ENCODE results near the gene SPHK2.
A peak's percentile ranks its signal among the peaks of the same experiment; 100 is the strongest.

Gene SPHK2

DNA sequence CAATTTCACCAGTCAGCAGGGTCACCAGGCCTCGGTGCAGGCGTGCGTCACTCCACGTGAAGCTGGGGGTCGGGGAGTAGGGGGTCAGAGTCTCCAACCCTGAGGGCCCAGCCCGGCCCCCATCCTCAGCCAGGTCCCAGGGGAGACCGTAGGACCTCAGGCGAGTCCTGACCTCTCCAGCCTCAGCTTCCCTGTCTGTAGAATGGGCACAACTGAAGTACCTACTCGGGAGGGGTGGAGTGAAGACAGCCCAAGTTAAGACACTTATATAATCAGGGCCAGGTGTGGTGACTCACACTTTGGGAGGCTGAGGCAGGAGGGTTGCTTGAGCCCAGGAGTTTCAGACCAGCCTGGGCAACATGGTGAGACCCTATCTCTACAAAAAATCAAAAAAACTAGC lies 15.5 kb upstream of the SPHK2 start:
- no peak for DNase-seq

DNA sequence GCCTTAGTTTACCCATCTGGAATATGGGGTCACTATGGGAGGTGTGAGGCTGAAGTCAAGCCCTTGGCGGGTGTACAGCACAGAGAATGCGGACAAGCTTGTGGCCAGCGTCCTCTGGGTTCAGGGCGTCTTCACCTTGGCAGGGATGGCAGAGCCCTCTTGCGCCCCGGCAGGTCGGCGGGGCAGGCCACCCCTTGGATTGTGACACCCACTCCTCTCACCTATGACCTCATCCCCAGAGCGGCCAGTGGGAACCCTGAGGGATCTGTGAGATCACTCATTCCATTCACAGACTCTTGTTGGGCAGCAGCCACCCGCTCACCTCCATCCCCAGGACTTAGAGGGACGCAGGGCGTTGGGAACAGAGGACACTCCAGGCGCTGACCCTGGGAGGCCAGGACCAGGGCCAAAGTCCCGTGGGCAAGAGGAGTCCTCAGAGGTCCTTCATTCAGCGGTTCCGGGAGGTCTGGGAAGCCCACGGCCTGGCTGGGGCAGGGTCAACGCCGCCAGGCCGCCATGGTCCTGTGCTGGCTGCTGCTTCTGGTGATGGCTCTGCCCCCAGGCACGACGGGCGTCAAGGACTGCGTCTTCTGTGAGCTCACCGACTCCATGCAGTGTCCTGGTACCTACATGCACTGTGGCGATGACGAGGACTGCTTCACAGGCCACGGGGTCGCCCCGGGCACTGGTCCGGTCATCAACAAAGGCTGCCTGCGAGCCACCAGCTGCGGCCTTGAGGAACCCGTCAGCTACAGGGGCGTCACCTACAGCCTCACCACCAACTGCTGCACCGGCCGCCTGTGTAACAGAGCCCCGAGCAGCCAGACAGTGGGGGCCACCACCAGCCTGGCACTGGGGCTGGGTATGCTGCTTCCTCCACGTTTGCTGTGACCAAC lies 12.6 kb upstream of the SPHK2 start, which contains the start of gene SPACA4:
Gene SPACA4 (plus strand): TSS at position 280 of the 896 bp plus-strand sequence. CDS start 237 bp downstream, at position 517.
- DNase-seq: no peak

DNA sequence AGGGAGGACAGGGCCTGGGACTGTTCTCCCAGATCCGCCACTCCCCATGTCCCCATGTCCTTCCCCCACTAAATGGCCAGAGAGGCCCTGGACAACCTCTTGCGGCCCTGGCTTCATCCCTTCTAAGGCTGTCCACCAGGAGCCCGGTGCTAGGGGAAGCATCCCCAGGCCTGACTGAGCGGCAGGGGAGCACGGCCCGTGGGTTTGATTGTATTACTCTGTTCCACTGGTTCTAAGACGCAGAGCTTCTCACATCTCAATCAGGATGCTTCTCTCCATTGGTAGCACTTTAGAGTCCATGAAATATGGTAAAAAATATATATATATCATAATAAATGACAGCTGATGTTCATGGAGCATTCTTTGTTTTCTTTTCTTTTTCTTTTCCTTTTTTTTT lies 11.9 kb upstream of the SPHK2 start:
- no peak for DNase-seq

DNA sequence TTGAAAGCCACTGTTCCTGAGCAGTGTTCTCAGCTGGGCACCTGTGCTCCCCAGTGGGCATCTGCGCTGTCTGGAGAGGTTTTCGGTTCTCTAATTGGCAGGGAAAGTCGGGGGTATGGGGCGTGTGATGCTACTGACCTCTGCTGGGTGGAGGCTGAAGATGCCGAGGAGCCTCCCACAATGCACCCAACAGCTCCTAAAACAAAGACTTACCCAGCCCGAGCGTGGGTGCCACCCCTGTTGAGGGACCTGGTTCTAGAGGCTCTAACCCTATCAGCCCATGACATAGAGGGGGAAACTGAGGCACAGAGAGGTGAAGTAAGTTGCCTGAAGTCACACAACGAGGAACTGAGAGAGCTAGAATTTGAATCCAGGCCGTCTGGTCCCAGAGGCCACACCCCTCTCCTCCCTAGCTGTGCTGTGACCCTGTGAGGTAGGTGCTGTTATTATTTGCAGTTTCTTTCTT lies 10.5 kb upstream of the SPHK2 start:
- DNase-seq: peak; percentile 87

DNA sequence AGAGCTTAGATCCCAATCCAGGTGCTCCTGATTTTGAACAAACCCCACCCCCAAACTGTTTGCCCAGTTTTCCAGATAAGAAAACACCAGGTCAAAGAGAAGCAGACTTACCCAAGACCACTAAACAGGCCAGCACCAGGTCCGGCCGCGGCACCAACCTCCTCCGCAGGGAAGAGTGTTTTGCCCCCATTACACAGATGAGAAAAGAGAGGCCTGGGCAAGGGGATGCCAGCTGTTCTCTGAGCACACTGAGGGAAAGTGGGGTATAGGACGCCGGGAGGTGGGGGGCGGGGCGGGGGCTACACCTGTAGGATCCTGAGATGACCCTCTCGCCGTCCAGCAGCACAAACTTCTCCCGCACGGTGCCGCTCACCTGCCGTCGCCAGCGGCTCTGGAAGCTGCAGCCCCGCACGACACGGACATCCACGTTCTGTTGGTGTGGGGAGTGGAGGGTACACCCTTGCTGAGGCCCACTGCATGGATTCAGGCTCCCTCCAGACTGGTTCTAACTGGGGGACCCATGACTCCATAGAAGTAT lies 9.7 kb upstream of the SPHK2 start:
- DNase-seq: no peak

DNA sequence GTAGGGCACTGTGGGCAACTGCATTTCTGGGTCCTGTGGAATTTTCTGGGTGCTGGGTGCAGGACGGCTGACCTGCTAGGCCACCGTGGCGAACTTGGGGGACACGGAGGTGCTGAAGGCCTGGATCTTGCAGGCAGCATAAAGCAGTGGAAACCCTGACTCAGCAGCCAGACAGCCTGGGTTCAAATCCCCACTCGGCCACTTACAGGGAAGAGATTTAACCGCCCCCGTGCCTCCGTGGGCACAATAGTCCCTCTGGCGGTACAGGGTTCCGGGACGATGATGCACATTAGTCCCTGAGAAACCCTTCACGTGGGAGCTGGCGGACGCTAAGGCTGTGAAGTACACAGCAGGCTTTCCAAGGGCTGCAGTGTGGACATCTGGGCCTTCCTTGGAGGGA lies 7.4 kb upstream of the SPHK2 start:
- no peak for DNase-seq

DNA sequence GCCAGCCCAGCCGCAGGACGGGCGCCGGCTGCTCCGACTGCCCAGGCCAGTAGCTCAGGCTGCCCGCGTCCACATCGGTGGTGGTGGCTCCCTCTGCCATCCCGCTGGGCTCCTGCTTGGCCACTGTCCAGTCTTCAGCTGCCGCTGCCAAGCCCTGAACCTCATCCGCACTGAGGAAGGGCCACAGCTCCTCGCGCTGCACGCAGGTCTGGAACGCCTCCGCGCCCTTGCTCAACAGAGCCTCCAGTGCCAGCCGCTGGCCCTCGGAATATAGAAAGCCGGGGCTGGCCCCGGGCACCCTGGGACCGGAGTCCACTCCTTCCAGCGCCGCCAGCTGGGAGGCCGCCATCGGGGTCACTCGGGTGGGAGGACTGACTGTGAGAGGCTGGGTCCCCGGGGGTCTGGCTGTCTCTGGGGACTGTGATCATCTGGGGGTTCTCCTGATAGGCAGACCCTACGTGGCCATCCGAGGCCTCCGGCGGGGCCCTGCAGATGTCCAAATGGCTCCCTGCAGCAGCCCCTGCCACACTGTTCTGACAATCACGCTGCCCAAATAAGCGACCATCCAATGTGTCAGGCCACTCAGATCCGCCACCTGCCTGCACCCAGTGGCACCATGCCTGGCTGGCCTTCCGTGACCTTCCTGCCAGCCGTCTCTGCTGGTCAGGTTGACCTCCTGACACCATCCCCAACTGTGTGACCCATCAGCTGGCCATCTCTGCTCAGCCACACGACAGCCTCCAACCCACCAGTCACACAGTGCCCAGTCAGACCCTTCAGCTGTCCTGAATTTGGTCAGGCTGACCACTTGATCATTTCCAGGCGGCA lies 6.1 kb upstream of the SPHK2 start:
- DNase-seq: no peak

DNA sequence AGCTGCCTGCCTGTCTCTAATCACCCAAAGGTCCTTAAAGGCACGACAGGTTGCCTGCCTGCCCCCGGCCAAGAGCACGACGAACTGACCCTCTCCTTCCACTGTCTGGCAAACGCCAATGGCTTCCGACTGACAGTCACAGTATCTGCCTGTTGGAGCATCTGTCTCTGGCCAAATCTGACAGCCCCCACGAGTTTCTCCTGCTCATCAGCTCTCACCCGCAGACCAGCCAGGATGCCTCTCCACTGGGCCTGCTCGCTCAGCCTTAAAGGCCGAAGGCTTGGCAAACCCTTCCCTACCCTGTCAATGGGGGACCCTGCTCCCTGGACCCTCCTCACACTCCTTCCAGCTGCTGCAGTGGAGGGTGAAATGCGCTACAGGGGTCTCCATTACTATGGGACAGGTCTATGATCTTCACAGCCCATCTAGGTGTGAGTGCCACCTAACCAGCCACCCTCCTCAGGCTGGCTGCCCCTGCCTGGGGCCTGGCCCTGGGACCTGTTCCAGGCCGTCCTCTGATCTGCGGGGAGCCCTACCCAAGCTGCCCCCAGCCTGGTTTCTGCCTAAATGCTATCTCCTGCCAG lies 5.4 kb upstream of the SPHK2 start:
- no peak for DNase-seq

DNA sequence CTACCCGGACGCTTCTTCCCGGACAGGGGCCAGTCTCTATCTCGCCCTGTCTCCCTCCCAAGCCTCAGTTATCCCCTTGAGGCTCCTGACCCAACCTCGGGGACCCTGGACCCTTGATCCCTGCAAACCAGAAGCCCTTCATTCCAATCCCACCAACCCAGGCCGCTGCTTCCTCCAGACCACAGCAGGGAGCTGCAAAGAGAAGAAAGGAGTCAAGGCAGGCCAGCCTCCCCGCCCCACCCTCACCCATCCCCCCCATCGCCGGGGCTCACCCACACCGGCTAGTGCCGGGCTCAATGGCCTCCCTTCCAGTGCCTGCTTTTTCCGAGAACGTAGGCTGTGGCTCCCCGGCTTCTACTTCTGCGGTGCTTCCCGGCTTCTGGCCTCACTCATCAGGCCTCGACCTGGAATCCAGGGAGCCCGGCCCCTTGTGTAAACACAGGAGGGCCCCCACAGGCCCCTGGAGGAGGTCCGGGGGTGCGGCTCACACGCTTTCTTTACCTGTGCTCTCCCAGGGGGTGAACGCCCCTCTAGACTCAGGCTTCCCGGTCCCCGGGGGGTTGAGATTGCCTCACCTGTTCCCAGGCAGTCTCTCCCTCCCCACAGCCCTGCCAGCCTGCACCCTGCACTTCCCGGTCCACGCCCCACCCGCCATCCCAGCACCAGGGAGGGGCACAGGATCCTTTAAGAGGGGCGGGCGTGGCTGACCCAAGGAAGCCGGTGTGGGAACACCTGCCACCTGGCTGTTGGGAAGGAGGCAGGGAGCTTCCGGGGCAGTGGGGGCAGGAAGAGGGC lies 4.7 kb upstream of the SPHK2 start, which contains the start of gene FAM83E:
Gene FAM83E (minus strand): TSS at position 641 of the 795 bp plus-strand sequence. CDS start 1,704 bp downstream, outside the sequence.
- peak; percentile 45 for DNase-seq

DNA sequence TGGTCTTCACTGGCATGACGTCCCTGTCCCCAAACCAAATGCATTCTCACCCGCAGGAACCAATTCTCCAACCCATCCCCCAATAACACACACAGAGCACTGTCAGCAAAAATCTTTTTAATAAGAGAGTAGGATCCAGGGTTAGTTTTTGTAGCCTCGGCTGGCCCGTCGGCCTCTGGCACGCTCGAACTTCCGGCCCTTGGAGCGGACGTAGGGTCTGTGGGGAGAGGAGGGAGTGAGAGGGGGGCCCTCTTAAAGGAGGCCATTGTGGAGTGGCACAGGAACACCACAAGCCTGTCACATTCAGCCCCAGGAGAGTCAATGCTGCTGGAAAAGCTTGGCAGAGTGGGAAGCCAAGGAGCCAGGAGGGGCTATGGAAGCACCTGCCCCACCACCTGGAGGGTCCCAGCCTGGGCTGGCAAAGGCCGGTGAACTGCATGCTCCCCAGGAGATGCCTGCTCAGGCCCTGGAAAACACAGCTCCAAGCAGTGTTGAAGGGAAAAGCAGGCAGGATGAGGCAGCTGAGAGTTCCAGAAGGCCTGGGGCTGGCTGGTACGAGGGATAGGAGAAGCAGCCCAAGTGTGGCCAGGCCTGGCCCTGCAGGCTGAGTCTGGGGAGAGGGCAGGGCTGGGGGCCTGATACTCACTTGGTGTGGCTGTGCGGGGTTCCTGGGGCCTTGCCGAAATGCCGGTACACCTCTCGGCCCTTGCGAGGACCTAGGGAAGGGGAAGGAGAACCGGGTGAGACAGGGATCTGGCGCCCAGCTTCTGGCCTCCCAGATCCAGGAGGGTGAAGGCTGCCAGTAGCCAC lies 3.9 kb upstream of the SPHK2 start:
- no peak for DNase-seq

DNA sequence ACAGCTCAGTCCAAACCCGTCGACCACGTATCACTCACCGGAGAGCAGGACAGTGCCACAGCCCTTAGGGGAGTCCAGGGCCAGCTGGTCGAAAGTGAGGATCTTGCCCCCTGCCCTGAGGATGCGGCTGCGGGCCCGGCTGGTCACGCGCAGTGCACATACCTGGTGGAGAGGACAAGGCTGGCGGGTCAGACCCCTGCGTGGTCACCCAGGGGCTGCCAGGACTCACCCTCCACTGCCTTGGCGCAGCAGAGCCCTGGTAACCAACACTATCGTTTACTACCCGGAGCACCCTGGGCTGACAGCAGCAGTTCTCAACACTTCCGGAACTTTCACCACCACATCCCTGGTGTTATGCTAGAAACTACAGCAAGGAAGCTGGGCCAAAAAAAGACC lies 3.3 kb upstream of the SPHK2 start:
- no peak for DNase-seq

DNA sequence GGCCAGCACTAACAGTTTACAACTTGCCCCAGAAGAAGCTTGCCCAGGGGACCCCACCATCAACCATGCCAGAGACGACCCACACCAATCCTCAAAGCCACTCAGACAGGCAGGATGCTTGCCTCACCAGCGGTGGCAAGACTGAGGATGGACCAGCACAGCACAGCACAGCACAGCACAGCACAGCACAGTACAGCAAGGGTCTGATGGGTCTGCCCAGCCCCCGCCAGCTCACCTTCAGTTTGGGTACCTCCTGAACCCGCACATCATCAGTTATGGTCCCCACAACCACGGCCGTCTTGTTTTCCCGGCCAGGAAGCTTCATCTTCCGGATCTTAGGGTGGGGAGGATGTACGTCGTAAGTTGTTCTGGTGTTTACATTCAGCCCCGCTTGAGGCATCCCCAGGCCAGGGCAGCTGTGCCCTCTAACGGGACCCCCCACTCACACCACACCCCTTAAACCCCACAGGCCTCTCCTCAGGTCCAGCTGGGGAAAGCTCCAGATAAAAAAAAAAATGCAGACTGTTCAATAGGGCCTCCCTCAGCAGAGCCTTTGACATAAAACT lies 2.7 kb upstream of the SPHK2 start:
- no peak for DNase-seq

DNA sequence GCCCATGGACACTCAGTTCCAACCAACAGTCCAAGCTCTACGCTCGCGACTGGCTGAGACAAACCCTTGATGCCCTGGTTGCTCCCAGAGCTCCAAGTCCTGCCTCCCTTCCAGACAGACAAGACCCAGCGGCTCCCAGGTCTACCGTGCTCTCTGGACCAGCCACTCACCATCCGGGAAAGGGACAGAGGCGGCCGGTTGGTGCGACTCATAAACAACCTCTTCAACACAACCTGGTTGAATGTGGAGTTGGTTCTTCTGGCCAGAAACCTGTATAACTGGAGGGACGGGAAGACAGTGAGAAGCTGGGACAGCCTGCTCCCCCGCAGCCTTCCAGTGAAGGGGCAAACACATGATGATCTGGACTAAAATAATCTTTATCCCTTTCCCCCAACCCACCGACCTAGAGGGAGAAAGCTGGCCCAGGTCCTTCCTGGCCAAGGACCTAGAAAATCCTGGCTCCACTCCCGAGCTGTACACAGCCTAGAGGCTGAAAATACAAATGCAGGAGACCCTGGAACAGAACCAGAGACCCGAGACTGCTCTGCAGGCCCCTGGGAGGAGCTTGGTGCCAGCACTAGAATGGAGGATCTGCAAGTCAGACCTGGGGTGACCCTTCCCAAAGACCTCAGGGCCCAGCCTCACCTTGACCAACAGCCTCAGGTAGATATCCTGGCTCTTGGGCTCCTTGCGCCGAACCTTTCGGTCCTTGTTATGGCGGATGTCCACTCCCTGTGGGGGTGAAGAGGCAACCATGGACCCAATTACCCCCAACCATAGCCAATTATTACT lies 2.0 kb upstream of the SPHK2 start:
- DNase-seq: no peak

DNA sequence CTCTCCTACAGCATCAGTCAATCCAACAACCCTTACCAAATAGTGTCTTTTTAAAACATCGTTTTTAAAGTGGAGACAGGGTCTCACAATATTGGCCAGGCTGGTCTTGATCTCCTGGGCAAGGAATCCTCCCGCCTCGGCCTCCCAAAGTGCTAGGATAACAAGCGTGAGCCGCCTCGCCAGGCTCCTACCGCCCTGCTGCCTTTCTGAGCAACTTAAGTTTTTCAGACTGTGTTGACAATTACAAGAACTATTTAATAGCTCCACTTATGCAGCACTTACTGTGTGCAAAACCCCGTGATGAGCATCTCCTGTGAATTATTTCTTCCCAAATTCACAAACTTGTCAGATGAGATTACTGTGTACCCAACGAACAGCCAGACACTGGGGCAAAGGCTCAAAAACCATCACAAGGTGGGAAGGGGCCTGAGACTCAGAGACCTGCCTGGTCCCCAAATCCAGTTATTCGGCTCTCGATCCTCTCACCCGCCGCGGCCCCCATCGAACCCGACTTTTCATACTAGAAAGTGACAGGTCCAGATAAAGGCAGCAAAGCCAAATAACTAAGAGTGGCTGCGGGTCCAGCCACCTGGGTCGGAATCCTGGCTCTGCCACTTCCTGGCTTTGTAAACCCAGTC lies 909 bp upstream of the SPHK2 start:
- DNase-seq: no peak

DNA sequence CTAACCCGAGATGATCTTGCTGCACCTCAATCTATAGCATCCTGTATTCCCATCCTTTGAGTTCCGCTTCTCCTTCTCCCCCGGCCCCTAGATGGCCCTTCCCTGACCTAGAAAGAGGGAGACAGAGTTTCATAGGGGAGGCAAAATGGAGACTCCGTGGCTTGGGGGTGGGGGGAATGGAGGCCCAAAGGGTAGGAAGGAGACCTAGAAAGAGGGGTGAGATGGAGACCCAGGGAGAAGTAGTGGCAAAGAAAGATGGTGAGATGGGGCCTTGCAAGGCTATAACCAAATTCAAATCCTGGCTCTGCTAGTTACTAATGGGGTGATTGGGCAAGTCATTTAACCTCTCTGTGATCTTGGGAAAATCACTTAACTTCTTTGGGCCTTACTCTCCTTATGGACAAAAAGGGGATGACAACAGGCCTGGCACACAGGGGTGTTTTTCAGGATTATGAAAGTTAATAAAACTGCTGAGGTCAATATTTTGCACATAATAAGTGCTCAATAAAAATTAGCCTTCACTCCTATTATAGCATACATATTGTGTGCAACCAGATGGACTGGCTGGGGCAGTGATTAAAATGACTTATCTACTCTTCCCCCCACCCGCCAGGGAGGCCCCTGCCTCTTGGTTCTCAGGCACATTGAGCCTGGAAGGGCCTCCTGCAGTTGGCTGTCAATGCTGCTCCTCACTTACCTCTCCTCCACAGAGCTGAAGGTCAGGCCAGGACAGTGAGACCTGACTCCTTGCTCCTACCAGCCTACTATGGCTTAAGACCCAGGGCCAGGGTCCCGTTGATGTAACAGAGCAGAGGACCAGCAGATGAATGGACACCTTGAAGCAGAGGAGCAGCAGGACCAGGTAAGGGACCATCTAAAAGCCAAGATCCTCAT lies 633 bp downstream of the SPHK2 start:
- DNase-seq: peak; percentile 54

DNA sequence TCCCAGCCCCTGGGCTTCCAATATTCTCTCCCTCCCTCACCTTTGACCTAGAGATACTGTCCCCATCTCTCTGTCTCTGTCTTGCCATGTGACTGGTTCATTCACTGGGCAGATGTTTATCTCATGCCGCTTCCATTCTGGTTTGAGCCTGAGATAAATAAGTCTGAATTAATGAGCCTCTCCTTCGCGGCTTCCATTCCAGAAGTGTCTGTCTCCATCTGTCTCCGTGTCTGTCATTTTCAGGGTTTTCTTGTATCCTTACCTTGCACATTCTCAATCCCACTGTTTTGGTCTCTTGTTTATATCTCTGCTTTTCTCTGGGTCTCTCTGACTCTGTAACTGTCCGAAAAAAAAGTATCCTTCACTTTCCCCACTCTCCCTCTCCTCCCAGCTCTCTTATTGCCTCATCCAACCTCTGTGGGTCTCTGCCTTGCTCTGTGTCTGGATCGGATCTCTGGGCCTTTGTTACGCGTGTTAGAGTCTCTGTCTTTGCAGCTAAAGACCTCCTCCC lies 4.3 kb downstream of the SPHK2 start:
- DNase-seq: no peak

DNA sequence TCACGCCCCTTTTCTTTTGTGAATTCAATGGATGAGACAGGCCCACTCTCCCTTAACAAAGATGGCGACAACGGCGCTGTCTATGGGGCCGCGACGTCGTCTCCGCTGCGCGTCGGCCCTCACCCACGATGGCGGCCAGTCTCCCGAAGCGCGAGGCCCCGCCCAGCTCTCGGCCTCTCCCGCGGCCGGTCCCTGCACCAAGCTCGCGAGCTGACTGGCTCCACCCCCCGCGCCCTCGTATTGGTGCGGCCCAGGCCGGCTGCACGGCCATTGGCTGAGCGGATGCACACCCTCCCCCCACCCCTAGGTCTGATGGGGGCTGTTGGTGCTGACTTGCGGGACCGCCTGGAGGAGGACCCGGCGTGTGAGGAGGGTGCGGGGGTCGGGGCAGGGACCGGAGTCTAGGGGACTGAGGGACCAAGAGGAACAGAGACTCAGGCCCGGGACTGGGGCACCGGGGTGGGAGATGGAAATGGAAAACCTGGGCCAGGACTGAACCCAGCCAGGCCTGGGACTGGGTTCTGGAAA lies 4.8 kb downstream of the SPHK2 start:
- DNase-seq: peak; percentile 99

Data from hematopoietic multipotent progenitor cell treated with erythropoietin and hydrocortisone succinate and interleukin-3 and kit ligand, for 4 days (in vitro differentiated cells).